ENCODE measurements around the gene ITPR2. TPM values are rescaled to one million over a fixed set of nuclear protein-coding genes. Genes with fewer than 3 reads are reported as not detected.

ITPR2 gene
- total and polyA plus RNA-seq, 4 donors = 4.1 to 47.0 (median 26.5) TPM

DNA sequence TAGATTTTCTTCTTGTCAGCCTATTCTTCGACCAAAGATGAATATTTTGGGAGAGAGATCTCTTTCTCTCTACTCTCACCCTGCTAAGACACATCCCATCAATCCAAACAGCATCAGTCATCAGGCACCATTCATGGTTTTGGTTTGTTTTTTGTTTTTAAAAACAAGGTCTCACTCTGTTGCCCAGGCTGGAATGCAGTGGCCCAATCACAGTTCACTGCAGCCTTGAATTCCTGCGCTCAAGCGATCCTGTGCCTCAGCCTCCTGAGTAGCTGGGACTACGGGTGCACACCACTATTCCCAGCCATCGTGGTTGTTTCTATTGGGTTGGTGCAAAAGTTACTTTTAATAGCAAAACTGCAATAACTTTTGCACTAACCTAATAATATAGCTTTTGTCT lies 14.4 kb upstream of the ITPR2 start:
- Histone ChIP-seq H3K4me1 (ENCODE audit: control insufficient read depth in 5 of 5, insufficient read depth in 5 of 5, low read length in 5 of 5) (peaks cover 0 to 17% (median 10%) of the 10 kb centered on the region in 5 donors), H3K4me3 (no peak overlapping the region), H3K9me3 (ENCODE audit: control insufficient read depth in 4 of 4, insufficient read depth in 3 of 4, low read length in 3 of 4) (no peaks in the 10 kb centered on the region), H3K36me3 (ENCODE audit: control insufficient read depth in 4 of 4, insufficient read depth in 4 of 4, low read length in 4 of 4) (no peaks in the 10 kb centered on the region), H3K9ac (ENCODE audit: insufficient read depth in 1 of 2, low read length in 2 of 2) (no peak overlapping the region), H3K27me3 (ENCODE audit: control insufficient read depth in 3 of 3, insufficient read depth in 3 of 3, low read length in 2 of 3) (no peaks in the 10 kb centered on the region), H3K27ac (ENCODE audit: low read depth in 1 of 2, low read length in 1 of 2) (no peak overlapping the region)
- DNase-seq = no peak
- WGBS, 2 donors = 94 to 98% methylated on average over 5 of the region's 5 CpGs
- no peak for TF ChIP-seq CTCF (IDR thresholded peaks at IDR 0.05; ENCODE audit: control extremely low read depth, extremely low read depth)
- ATAC-seq (ENCODE audit: insufficient read depth, low FRiP score) = no peak

- DNase-seq (no peak), ATAC-seq (ENCODE audit: insufficient read depth, low FRiP score) (no peak)
- H3K27me3 ChIP-seq (ENCODE audit: control insufficient read depth in 3 of 3, insufficient read depth in 3 of 3, low read length in 2 of 3) = no peaks in the 10 kb centered on the region
- peaks cover 0 to 17% (median 10%) of the 10 kb centered on the region in 5 donors for H3K4me1 ChIP-seq (ENCODE audit: control insufficient read depth in 5 of 5, insufficient read depth in 5 of 5, low read length in 5 of 5)
- no peak overlapping the region for H3K27ac ChIP-seq (ENCODE audit: low read depth in 1 of 2, low read length in 1 of 2)
- WGBS, 2 donors = 57 to 58% methylated on average over 5 of the region's 5 CpGs
- no peaks in the 10 kb centered on the region for H3K9me3 ChIP-seq (ENCODE audit: control insufficient read depth in 4 of 4, insufficient read depth in 3 of 4, low read length in 3 of 4)
- no peaks in the 10 kb centered on the region for H3K36me3 ChIP-seq (ENCODE audit: control insufficient read depth in 4 of 4, insufficient read depth in 4 of 4, low read length in 4 of 4)
- H3K9ac ChIP-seq (ENCODE audit: insufficient read depth in 1 of 2, low read length in 2 of 2) = no peak overlapping the region
- no peak for TF ChIP-seq CTCF (IDR thresholded peaks at IDR 0.05; ENCODE audit: control extremely low read depth, extremely low read depth)
- no peak overlapping the region for H3K4me3 ChIP-seq
These were observed 13.4 kb upstream of the ITPR2 start for GRCh38 chr12:26846416-26846815.

DNA sequence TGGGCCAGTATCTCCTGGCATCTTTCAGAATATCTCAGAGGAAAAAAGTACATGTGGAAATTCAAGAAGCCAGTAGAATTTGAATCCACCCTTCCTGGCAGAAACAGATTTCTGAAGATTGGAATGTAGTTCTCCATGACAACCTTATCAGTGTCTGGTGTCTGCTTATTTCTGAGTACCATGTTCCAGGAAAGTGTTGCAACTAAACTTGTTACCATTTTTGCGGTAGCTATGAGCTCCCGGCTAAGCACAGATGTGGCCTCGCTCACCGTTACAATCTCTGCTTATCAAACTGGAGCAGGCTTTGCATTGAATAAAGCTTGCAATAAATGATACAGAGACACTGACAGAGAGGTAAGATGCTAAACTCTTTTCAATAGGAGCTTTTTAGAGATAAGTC lies 13.0 kb upstream of the ITPR2 start:
- H3K9ac ChIP-seq (ENCODE audit: insufficient read depth in 1 of 2, low read length in 2 of 2) = no peak overlapping the region
- no peak overlapping the region for H3K4me3 ChIP-seq
- no peak for TF ChIP-seq CTCF (IDR thresholded peaks at IDR 0.05; ENCODE audit: control extremely low read depth, extremely low read depth)
- no peaks in the 10 kb centered on the region for H3K36me3 ChIP-seq (ENCODE audit: control insufficient read depth in 4 of 4, insufficient read depth in 4 of 4, low read length in 4 of 4)
- DNase-seq (peak; percentile 45 to 93 (median 92)), ATAC-seq (ENCODE audit: insufficient read depth, low FRiP score) (peak; percentile 77)
- 10 to 19% methylated on average over 4 of the region's 4 CpGs for WGBS, 2 donors
- no peaks in the 10 kb centered on the region for H3K9me3 ChIP-seq (ENCODE audit: control insufficient read depth in 4 of 4, insufficient read depth in 3 of 4, low read length in 3 of 4)
- no peak overlapping the region for H3K27ac ChIP-seq (ENCODE audit: low read depth in 1 of 2, low read length in 1 of 2)
- H3K4me1 ChIP-seq (ENCODE audit: control insufficient read depth in 5 of 5, insufficient read depth in 5 of 5, low read length in 5 of 5) = peaks cover 0 to 16% (median 10%) of the 10 kb centered on the region in 5 donors
- H3K27me3 ChIP-seq (ENCODE audit: control insufficient read depth in 3 of 3, insufficient read depth in 3 of 3, low read length in 2 of 3) = no peaks in the 10 kb centered on the region

GRCh38 chr12:26845057-26845666 lies 12.2 kb upstream of the ITPR2 start:
- Histone ChIP-seq H3K9ac (ENCODE audit: insufficient read depth in 1 of 2, low read length in 2 of 2) (no peak overlapping the region), H3K27ac (ENCODE audit: low read depth in 1 of 2, low read length in 1 of 2) (no peak overlapping the region), H3K4me1 (ENCODE audit: control insufficient read depth in 5 of 5, insufficient read depth in 5 of 5, low read length in 5 of 5) (peaks cover 0 to 14% (median 10%) of the 10 kb centered on the region in 5 donors), H3K9me3 (ENCODE audit: control insufficient read depth in 4 of 4, insufficient read depth in 3 of 4, low read length in 3 of 4) (no peaks in the 10 kb centered on the region), H3K36me3 (ENCODE audit: control insufficient read depth in 4 of 4, insufficient read depth in 4 of 4, low read length in 4 of 4) (no peaks in the 10 kb centered on the region), H3K27me3 (ENCODE audit: control insufficient read depth in 3 of 3, insufficient read depth in 3 of 3, low read length in 2 of 3) (no peaks in the 10 kb centered on the region), H3K4me3 (no peak overlapping the region)
- 31 to 40% methylated on average over 11 of the region's 11 CpGs for WGBS, 2 donors
- TF ChIP-seq CTCF (IDR thresholded peaks at IDR 0.05; ENCODE audit: control extremely low read depth, extremely low read depth) = peak; percentile 29
- no peak for ATAC-seq (ENCODE audit: insufficient read depth, low FRiP score)
- peak; percentile 47 to 58 (median 47) for DNase-seq
